ENCODE measurements around the gene IPO8. TPM values are rescaled to one million over a fixed set of nuclear protein-coding genes. Genes with fewer than 3 reads are reported as not detected.
"Not testable (repeated sequence)": the region's sequence is repeated elsewhere in the genome, so short reads cannot be mapped to it uniquely, and the experiment has no call there.

Gene IPO8
- total RNA-seq, 1 donor from 2014 or later = 39.2 TPM

DNA sequence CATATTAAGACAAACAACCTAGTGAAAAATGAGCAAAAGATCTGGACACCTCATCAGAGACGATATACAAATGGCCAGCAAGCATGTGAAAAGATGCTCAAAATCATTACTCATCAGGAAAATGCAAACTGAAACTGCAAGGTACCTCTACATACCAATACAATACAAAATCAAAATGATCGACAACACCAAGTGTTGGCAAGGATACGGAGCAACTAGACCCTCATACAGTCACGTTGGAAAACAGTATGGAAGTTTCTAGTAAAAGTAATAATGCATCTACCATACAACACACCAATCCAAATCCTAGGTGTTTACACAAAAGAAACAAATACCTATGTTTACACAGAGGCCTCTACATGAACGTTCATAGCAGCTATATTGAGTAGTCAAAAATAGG, 99.9 kb downstream of the IPO8 start:
- H3K4me1 Mint-ChIP-seq (ENCODE audit: low read depth, unreplicated experiment) = no peaks in the 10 kb centered on the region
- H2AFZ ChIP-seq (ENCODE audit: low read depth, low read length) = no peak overlapping the region
- H3K79me2 ChIP-seq (ENCODE audit: insufficient read depth, low read length) = no peaks in the 10 kb centered on the region
- DNase-seq (ENCODE audit: low read depth) (no peak), FAIRE-seq (no peak)
- H3K4me3 Mint-ChIP-seq (ENCODE audit: unreplicated experiment) = no peak overlapping the region
- no peaks in the 10 kb centered on the region for H3K27me3 Mint-ChIP-seq (ENCODE audit: low read depth, unreplicated experiment)
- no peak overlapping the region for H3K9ac ChIP-seq (ENCODE audit: low read length)
- H3K4me3 ChIP-seq (ENCODE audit: insufficient read depth, low read depth, low read length) = no peak overlapping the region
- H3K27me3 ChIP-seq (ENCODE audit: insufficient read depth, low read length) = no peaks in the 10 kb centered on the region
- TF ChIP-seq, protein P1, sequence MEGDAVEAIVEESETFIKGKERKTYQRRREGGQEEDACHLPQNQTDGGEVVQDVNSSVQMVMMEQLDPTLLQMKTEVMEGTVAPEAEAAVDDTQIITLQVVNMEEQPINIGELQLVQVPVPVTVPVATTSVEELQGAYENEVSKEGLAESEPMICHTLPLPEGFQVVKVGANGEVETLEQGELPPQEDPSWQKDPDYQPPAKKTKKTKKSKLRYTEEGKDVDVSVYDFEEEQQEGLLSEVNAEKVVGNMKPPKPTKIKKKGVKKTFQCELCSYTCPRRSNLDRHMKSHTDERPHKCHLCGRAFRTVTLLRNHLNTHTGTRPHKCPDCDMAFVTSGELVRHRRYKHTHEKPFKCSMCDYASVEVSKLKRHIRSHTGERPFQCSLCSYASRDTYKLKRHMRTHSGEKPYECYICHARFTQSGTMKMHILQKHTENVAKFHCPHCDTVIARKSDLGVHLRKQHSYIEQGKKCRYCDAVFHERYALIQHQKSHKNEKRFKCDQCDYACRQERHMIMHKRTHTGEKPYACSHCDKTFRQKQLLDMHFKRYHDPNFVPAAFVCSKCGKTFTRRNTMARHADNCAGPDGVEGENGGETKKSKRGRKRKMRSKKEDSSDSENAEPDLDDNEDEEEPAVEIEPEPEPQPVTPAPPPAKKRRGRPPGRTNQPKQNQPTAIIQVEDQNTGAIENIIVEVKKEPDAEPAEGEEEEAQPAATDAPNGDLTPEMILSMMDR (IDR thresholded peaks at IDR 0.05; ENCODE audit: insufficient read depth, low read depth, low read length) = no peak
- no peak for TF ChIP-seq EZH2 (IDR thresholded peaks at IDR 0.05; ENCODE audit: insufficient read depth, low read length)
- no peaks in the 10 kb centered on the region for H4K20me1 ChIP-seq (ENCODE audit: insufficient read depth, low read length)
- no peaks in the 10 kb centered on the region for H3K36me3 Mint-ChIP-seq (ENCODE audit: low read depth, unreplicated experiment)
- no peaks in the 10 kb centered on the region for H3K9me3 ChIP-seq (ENCODE audit: insufficient read depth, low read depth, low read length)
- H3K36me3 ChIP-seq (ENCODE audit: insufficient read depth, low read length) = no peaks in the 10 kb centered on the region
- H3K4me2 ChIP-seq (ENCODE audit: low read length) = no peak overlapping the region
- no peaks in the 10 kb centered on the region for H3K4me1 ChIP-seq (ENCODE audit: insufficient read depth, low read length)
- H3K27ac ChIP-seq (ENCODE audit: low read depth, low read length) = no peak overlapping the region
- peaks cover 5% of the 10 kb centered on the region for H3K9me3 Mint-ChIP-seq (ENCODE audit: unreplicated experiment)
- no peak overlapping the region for H3K27ac Mint-ChIP-seq (ENCODE audit: unreplicated experiment)

DNA sequence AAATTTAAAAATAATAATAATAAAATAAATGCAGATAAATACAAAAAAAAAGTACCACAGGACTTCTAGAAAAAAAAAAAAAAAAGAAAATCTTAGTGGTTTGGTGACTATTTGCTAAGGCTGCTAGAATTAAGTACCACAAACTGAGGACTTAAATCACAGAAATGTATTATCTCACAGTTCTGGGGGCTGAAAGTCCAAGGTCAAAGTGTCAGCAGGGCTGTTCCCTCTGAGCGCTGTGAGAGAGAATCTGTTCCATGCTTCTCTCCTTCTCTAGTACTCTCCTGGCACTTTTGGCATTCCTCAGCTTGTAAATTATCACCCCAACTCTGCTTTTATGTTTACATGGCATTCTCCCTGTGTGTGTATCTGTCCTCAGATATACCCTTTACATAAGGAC, 101.2 kb downstream of the IPO8 start:
- H2AFZ ChIP-seq (ENCODE audit: low read depth, low read length) = no peak overlapping the region
- DNase-seq (ENCODE audit: low read depth) = peak; percentile 46
- H3K9me3 ChIP-seq (ENCODE audit: insufficient read depth, low read depth, low read length) = no peaks in the 10 kb centered on the region
- no peak overlapping the region for H3K4me3 ChIP-seq (ENCODE audit: insufficient read depth, low read depth, low read length)
- no peak for FAIRE-seq
- Mint-ChIP-seq H3K4me3 (ENCODE audit: unreplicated experiment) (no peak overlapping the region), H3K9me3 (ENCODE audit: unreplicated experiment) (peaks cover 5% of the 10 kb centered on the region), H3K27me3 (ENCODE audit: low read depth, unreplicated experiment) (no peaks in the 10 kb centered on the region), H3K36me3 (ENCODE audit: low read depth, unreplicated experiment) (no peaks in the 10 kb centered on the region), H3K4me1 (ENCODE audit: low read depth, unreplicated experiment) (no peaks in the 10 kb centered on the region), H3K27ac (ENCODE audit: unreplicated experiment) (no peak overlapping the region)
- H4K20me1 ChIP-seq (ENCODE audit: insufficient read depth, low read length) = no peaks in the 10 kb centered on the region
- H3K36me3 ChIP-seq (ENCODE audit: insufficient read depth, low read length) = no peaks in the 10 kb centered on the region
- H3K79me2 ChIP-seq (ENCODE audit: insufficient read depth, low read length) = no peaks in the 10 kb centered on the region
- H3K27ac ChIP-seq (ENCODE audit: low read depth, low read length) = no peak overlapping the region
- H3K9ac ChIP-seq (ENCODE audit: low read length) = no peak overlapping the region
- H3K27me3 ChIP-seq (ENCODE audit: insufficient read depth, low read length) = no peaks in the 10 kb centered on the region
- no peak overlapping the region for H3K4me2 ChIP-seq (ENCODE audit: low read length)
- H3K4me1 ChIP-seq (ENCODE audit: insufficient read depth, low read length) = no peaks in the 10 kb centered on the region
- TF ChIP-seq, protein P1 (IDR thresholded peaks at IDR 0.05; ENCODE audit: insufficient read depth, low read depth, low read length) = no peak
- TF ChIP-seq EZH2 (IDR thresholded peaks at IDR 0.05; ENCODE audit: insufficient read depth, low read length) = no peak

DNA sequence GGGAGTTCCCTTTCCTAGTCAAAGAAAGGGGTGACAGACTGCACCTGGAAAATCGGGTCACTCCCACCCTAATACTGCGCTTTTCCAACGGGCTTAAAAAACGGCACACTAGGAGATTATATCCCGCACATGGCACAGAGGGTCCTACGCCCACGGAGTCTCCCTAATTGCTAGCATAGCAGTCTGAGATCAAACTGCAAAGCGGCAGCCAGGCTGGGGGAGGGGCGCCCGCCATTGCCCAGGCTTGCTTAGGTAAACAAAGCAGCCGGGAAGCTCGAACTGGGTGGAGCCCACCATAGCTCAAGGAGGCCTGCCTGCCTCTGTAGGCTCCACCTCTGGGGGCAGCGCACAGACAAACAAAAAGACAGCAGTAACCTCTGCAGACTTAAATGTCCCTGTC, 107.1 kb downstream of the IPO8 start:
- H3K4me3 Mint-ChIP-seq (ENCODE audit: unreplicated experiment) = not testable (repeated sequence)

More for the DNA sequence above, 107.1 kb downstream of the IPO8 start:
- H3K79me2 ChIP-seq (ENCODE audit: insufficient read depth, low read length); H3K27me3 ChIP-seq (ENCODE audit: insufficient read depth, low read length); H3K4me2 ChIP-seq (ENCODE audit: low read length); H3K4me1 Mint-ChIP-seq (ENCODE audit: low read depth, unreplicated experiment); H3K27ac ChIP-seq (ENCODE audit: low read depth, low read length); H4K20me1 ChIP-seq (ENCODE audit: insufficient read depth, low read length); H3K9me3 ChIP-seq (ENCODE audit: insufficient read depth, low read depth, low read length); H3K9me3 Mint-ChIP-seq (ENCODE audit: unreplicated experiment); DNase-seq (ENCODE audit: low read depth); H3K36me3 ChIP-seq (ENCODE audit: insufficient read depth, low read length); H3K9ac ChIP-seq (ENCODE audit: low read length); H2AFZ ChIP-seq (ENCODE audit: low read depth, low read length); H3K4me1 ChIP-seq (ENCODE audit: insufficient read depth, low read length); H3K36me3 Mint-ChIP-seq (ENCODE audit: low read depth, unreplicated experiment); H3K4me3 ChIP-seq (ENCODE audit: insufficient read depth, low read depth, low read length); FAIRE-seq; H3K27me3 Mint-ChIP-seq (ENCODE audit: low read depth, unreplicated experiment); H3K27ac Mint-ChIP-seq (ENCODE audit: unreplicated experiment): not testable (repeated sequence)
